Activated CD4-positive, alpha-beta T cell treated with anti-CD3 and anti-CD28 coated beads, Interleukin-2, Interleukin-4, amounts not matched to agents 100 ng/mL and 50 ng/mL, durations not matched to agents 16 hours and 8 hours (primary cell): Measurements from ENCODE around the gene ISY1.
"Not testable (repeated sequence)": the region's sequence is repeated elsewhere in the genome, so short reads cannot be mapped to it uniquely, and the experiment has no call there.

ENCODE experiments used
- DNase-seq: peaks from one replicate; pipeline ENCODE4 v3.0.0-alpha.2; 2020; ENCODE audit warnings: low spot score

The ISY1 gene

DNA sequence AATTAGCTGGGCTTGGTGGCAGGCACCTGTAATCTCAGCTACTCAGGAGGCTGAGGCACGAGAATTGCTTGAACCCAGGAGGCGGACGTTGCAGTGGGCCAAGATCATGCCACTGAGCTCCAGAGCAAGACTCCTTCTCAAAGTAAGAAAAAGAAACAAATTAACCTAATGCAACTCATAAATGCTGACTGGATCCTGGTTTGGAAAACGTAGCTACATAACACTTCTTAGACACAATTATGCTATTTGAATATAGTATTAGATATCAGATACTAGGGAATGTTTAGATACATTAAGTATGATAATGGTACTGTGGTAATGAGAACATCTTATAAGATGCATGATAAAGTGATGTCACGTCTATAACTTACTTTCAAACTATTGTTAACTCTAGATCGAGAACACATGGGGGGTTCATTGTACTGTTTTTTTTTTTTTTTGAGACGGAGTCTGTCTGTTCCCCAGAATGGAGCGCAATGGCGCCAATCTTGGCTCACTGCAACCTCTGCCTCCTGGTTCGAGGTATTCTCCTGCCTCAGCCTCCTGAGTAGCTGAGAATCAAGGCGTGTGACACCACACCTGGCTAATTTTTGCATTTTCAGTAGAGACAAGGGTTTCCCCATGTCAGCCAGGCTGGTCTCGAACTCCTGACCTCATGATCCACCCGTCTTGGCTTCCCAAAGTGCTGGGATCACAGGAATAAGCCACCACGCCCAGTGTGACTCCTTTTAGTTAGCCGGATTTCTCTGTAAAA is 5.9 kb upstream of the ISY1 start:
- no peak for DNase-seq

DNA sequence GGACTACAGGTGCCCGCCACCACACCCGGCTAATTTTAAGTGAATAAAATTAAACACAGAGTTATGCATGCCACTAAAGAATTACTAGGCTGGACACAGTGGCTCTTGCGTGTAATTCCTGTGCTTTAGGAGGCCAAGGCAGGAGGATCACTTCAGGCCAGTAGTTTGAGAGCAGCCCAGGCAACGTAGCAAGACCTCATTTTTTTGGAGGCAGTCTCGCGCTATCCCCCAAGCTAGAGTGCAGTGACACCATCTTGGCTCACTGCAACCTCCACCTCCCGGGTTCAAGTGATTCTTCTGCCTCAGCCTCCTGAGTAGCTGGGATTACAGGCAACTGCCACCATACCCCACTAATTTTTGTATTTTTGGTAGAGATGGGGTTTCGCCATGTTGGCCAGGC is 4.7 kb upstream of the ISY1 start:
- not testable (repeated sequence) for DNase-seq

DNA sequence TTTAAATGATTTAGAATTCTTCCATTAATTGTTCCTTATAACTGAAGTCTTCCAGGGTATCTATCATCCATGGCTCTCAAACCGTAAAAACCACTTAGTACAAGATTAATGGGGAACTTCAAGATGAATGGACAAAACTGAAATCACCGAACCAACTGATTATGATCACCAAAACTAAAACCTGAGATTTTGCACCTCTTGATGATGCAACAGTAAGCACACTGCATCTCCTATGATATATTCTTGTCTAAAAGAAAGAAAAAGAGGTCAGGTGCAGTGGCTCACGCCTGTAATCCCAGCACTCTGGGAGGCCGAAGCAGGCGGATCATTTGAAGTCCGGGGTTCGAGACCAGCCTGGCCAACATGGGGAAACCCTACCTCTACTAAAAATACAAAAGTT is 3.6 kb upstream of the ISY1 start:
- DNase-seq = no peak

DNA sequence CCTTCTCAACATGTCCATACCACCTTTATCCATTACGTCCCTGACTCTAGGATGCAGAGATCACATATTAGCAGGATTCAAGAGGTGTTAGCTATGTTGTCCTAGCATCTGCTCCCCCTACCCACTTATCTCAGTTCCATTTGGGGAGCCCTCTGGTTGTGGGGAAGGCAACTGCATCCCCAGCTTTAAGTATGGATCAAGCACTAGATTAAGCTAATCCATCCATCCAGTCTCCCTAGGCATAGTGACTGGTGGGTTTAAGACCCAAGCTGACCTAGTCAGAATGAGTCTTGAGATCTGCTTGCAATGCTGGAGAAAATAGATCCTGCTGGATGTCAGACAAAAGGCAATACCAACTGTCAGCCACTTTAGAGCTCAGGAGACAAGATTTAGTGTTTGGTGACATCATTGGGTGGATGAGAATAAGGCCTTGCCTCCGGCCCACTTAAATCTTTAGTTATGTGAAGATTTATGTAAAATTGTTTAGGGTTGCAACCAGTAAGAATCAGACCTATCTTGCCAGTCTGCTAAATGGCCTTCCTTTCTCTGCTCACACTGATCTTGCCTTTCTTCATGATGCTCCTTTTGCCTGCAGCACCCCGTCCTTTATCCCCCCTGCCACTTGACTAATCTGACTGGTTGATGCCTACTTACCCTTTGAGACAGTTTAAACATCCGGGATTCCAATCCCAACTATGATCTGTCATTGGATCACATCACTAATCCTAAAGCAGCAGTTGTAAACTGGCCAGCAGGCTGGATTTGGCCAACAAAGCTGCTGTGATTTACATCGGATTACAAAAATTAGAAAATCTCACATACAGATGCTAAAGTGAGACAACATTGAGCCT is 2.1 kb upstream of the ISY1 start:
- peak; percentile 35 for DNase-seq

DNA sequence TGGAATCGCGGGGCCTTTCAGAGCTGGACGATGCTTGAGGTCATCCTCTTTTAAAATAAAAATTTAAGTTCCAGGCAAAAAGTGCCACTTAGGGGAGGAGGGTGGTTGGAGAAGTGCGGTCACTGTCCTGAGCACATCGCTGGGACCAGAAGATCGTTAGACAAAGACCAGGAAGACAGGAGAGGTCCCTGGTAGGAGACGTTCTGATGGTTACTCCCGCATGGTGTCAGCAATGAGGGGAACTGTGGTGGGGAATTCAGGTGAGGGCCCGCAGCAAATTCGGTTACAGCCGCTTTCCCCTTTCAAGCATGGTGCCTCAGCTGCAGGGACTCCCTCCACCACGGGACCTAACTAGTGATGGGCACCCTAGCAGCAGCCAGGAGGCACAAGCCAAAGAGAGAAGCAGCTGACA is 1.0 kb upstream of the ISY1 start:
- DNase-seq = peak; percentile 48

DNA sequence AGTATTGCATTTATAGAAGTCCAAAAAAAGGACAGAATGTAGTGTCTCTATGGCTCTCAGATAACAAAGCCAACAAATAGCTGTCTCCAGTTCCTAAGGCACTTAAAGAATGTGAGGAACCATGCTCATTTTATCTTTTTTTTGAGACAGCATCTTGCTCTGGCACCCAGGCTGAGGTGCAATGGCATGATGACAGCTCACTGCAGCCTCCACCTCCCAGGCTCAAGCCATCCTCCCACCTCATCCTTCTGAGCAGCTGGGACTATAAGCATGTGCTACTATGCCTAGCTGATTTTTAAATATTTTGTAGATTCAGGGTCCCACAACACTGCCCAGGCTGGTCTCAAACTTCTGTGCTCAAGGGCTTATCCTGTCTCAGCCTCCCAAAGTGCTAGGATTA is 16.1 kb downstream of the ISY1 start:
- DNase-seq = no peak

DNA sequence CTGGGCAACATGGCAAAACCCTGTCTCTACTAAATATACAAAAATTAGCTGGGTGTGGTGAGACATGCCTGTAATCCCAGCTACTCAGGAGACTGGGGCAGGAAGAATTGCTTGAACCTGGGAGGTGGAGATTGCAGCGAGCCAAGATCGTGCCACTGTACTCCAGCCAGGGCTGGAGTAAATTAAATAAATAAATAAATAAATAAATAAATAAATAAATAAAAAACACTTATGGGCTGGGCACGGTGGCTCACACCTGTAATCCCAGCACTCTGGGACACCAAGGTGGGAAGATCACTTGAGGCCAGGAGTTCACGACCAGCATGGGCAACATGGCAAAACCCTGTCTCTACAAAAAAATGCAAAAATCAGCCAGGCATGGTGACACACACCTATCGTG is 19.9 kb downstream of the ISY1 start:
- not testable (repeated sequence) for DNase-seq

DNA sequence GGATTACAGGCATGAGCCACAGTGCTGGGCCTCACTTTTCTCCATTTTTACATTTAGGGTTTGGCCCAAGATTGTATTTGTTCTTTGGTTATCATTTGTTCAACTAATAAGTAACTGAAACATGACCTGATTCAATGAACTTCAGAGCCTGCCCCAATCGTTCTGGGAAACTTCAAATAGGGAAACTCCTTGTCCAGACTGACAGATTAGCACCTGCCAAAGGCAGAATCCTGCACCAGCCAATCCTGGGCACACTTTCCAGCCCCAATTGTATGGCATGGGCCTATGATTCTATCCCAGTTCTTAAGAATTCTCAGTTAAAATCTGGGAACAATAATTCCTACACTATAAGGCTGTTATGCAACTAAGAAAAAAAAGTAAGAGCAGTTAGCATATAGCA is 21.0 kb downstream of the ISY1 start:
- no peak for DNase-seq

DNA sequence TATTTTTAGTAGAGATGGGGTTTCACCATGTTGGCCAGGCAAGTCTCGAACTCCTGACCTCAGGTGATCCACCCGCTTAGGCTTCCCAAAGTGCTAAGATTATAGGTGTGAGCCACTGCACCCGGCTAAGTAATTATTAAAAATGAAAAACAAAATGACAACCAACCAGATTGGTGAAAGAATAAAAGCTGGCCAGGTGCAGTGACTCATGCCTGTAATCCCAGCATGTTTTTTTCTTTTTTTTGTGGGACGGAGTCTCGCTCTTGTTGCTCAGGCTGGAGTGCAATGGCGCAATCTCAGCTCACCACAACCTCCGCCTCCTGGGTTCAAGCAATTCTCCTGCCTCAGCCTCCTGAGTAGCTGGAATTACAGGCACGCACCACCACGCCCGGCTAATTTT is 24.6 kb downstream of the ISY1 start:
- not testable (repeated sequence) for DNase-seq

DNA sequence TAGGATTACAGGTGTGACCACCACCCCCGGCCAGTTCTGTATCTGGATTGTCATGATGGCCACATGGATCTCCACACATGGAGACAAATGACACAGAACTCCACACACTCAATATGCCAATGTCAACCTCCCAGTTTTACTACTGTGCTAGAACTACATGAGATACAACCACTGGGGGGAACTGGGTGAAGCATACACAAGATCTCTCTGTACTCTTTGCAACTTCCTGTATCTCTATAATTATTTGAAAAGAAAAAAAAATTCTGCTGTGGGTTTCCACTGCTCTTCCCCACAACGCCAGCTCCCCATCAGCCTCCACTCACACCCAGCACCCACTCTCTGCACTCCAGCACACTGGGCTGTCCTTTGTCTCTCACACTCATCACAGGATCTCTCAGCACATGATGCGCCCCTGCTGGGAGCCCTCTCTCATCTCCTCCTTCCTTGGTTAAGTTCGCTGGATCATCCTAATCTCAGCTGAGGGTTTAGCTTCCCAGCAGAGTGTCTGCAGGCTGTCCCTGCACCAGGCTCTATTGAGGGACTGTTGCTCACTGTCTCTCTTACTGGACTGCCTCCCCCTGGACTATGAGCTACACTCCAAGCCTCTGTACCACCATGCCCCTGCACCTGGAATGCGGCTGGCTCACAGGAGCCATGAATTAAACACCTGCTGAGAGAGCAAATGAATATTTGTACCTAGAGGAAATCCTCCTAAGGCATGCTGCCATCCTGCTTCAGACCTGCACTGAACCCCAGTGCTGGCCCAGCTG is 28.6 kb downstream of the ISY1 start:
- DNase-seq = no peak

DNA sequence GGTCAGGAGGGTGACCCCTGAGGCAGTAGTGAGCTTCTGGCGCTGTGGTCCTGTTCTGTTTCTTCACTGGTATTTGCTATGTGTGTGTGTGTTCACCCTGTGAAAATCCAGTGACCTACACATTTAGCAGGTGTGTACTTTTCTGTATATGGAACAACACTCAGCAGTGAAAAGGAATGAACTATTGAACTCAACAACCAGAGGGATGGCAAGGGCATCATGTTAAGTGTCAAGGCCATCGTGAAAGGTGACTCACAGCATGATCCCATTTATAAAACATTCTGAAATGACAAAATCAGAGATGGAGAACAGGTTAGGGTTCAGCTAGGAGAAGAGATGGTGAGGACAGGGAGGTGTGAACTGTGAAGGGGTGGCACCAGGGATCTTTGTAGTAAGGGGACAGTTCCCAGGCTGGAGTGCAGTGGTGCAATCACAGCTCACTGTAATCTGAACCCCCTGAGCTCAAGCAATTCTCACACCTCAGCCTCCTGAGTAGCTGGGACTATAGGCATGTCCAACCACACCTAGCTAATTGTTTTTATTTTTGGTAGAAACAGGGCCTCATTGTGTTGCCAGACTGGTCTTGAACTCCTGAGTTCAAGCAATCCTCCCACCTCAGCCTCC is 29.3 kb downstream of the ISY1 start:
- DNase-seq = no peak

DNA sequence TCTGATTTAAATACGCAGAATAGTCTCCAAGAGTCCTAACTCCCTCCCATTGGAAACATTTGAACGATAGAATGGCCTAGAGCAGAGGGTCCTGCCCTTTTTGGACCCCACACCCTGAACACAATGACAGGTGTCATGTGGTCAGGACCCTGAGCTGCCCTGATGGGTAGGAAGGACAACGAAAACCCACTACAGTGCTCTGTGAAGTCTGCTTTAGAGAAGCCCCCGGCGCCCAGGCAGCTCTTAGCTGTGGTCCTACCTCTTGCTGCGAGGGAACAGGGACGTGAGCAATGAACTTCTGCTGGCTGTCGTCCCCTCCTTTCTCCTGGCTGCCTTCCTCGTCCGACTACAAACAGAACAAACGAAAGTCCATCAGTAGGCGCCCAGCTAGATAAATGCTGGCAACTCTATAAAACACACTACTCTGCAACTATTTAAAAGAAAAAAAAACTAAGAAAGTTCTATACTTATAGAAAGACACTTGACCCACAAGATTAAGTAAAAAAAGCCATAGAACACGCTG is 30.5 kb downstream of the ISY1 start:
- no peak for DNase-seq

DNA sequence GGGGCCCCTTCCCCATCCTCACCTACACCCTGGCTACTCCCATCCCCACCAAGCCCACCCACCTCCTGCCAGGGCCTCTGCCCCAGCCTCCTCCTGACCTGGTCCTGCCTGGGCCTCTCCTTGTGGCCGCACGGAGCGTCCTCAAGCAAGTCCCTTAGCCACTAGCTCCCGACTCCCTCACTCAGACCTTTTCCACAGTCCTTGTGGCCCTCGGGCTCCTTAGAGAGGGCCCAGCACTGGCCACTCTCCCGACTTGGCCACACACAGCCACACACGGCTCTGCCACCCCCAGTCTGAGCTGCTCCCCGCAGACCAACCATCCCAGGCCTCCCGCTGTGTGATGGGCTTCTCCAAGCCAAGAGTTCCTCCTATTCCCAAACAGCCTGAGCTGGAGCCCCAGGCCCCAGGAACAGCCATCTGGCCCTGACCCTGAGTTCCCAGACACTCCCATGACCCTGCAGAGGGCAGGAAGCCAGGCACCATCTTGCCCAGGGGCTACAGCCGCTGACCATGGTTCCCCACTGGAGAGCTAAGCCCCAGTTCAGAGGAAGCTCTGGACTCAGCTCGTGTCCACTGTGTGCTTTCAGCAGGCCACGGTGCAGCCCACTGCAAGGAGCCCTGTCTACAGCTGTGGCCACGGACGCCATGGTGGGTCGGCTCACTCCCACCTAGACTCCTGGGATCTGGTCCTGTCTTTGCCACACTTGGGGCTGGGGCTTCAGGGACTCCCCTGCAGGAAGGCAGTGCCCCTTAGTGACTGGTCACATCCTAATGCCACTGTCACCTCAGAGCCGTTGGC is 32.3 kb downstream of the ISY1 start:
- DNase-seq = no peak

DNA sequence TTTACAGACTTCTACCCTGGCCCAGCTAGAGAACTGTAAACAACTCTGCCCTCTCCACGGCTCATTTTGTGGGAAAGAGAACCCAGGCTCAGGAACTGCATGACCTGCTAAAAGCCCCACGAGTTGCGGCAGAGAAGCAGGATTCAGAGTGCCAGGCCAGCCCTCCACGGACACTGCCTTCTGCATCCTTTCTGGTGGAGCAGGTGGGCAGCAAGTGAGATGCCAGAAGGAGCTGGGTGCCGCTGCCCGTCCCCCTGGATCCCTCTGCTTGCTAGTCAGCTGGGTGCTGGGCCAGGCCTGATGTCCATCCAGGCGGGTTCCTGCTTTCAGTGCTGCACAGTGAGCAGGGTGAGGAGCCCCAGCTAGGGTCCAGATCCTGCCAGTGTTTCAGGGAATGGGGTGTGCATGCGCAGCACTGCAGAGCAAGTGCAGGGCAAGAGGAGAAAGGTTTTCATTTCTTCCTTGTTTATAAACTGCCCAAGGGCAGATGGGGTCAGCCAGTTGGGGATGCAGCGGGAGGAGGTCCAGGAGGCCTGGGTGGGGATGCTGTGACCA is 34.1 kb downstream of the ISY1 start:
- no peak for DNase-seq

DNA sequence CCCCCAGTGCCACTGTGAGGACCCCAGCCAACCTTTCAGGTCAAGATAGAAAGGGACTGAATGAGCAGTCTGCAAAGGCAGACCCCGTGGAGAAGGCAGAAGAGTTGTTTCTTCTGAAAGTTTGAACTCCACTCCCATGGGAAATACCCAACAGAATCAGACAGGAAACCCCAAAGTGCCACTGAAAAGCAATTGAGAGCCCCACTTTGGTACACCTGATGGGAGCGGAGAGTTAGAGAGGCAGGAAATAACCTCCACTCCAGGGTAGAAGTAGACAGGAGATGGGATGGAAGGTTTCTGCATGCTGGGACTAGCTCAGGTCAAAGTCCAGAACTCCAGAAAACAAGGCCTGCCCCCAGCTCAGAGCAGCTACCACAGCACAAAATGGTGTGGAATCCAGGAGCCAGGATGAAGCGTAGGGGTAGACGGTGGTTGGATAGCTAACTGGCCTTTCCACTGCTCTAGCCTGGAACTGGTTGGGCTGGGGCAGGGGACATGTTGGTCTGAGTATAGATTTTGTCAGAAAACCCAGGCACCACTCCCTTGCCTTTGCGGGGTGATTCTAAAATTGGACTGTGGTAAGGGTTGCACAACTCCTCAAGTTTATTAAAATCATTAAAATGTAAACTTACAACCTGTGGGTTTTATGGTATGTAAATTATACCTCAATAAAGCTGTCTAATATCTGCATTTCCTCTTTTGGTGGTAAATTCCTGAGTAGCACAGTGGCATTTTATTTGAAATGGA is 37.4 kb downstream of the ISY1 start:
- DNase-seq = no peak

DNA sequence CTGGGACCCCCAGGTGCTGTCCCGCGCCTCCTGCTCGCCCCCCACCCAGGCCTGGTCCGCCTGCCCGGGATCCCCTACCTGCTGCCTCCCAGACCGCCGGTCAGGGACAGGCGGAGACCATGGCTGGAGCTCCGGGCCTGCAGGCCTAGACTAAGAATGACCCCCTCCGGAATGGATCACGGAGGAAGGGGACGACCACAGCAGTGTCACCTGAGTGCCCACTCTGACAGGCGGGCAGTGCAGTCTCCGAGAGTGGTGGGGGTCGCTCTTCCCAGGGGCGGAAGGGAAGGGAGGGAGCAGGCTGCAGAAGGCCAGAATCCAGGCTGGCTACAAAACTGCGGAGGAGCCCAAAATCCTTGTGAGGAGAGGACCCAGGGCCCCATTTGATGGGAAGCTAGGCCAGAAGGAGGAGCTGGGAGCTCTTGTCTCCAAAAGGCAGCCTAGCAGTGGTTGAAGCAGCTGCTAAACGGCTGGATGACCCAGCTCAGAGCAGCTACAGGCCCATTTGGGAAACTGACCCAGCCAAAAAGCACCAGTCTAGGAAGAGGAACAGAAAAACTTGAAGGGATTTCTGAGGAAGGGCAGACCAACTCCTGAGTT is 38.4 kb downstream of the ISY1 start:
- no peak for DNase-seq

DNA sequence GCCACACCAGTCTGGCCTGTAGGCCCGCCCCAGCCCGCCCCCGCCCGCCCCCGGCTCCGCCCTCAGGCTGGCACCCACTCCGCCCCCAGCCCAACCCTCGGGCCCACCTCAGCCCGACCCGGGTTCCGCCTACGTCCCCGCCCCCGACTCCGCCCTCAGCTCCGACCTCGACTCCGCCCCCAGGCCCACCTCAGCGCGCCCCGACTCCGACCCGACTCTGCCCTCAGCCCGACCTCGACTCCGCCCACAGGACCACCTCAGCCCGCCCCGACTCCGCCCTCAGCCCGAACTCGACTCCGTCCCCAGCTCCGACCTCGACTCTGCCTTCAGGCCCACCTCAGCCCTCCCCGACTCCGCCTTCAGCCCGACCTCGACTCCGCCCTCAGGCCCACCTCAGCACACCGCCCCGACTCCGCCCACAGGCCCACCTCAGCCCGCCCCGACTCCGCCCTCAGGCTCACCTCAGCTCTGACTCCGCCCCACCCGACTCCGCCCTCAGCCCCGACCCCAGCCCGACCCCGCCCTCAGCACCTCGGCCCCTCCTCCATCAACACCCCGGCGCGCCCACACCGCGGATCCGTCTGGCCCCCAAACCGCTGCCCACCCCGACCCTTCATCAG is 39.0 kb downstream of the ISY1 start, which contains the start of gene RAB43:
TSS of gene RAB43 (minus strand) at position 13 of the 620 bp plus-strand sequence. CDS start 315 bp downstream, outside the sequence.
- DNase-seq = peak; percentile 88

DNA sequence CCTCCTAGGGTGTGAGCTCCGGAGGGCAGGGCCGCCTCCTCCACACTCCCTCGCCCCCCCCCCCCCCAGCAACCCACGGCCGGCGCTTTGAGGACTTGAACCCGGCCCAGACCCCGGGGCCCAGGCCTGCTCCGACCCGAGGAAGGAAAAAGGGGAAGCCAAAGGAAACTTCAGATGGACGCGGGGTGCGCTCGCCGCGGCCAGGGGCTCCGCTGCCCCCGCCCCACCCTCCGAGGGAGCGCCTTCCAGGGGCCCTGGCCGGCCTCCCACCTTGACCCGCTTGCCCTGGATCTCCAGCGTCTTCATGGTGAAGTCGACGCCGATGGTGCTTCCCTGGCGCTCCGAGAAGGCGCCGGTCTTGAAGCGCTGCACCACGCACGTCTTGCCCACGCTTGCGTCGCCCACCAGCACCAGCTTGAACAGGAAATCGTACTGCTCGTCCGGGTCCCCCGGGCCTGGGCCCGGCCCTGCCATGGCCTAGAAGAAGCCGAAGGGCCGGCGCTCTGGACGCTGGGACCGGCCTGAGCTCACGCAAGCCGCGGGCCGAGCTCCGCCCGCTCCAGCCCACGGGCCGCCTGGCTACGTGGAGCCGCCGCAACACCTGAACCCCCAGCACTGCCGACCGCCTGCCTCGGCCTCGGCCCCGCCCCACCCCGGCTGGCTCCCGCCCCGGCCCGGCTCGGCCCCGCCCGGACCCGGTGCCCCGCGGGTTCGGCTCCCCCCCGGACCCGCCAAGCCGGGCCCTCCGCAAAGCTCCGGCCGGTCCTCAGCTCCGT is 39.7 kb downstream of the ISY1 start:
- peak; percentile 39 for DNase-seq
